Measurements from ENCODE around the gene MYCN. TPM values are rescaled to one million over a fixed set of nuclear protein-coding genes. Genes with fewer than 3 reads are reported as not detected.
"Not testable (repeated sequence)": the region's sequence is repeated elsewhere in the genome, so short reads cannot be mapped to it uniquely, and the experiment has no call there.

The MYCN gene
- total and polyA plus RNA-seq, 5 donors from 2014 or later, result 0.08 to 2.2 (median 0.09) TPM; not detected in 2

- H3K9me3 ChIP-seq (ENCODE audit: control insufficient read depth in 2 of 2, low read length in 2 of 2); H3K27ac Mint-ChIP-seq; H3K27me3 ChIP-seq (ENCODE audit: control insufficient read depth, insufficient read depth, low read length); H3K36me3 Mint-ChIP-seq; ATAC-seq (ENCODE audit: low read depth in 2 of 2); H3K4me1 ChIP-seq (ENCODE audit: control insufficient read depth, insufficient read depth, low read length, poor library complexity, severe bottlenecking); H3K4me3 ChIP-seq (ENCODE audit: low read depth, low read length); H3K9me3 Mint-ChIP-seq; H3K4me1 Mint-ChIP-seq; DNase-seq; H3K27me3 Mint-ChIP-seq; H3K27ac ChIP-seq (ENCODE audit: insufficient read depth, low read length, poor library complexity, severe bottlenecking); H3K4me3 Mint-ChIP-seq; H3K36me3 ChIP-seq (ENCODE audit: control insufficient read depth, insufficient read depth, low read length): not testable (repeated sequence)
These were observed 29.1 kb upstream of the MYCN start for GRCh38 chr2:15911270-15911669.

- Histone ChIP-seq H3K36me3 (ENCODE audit: control insufficient read depth, insufficient read depth, low read length) (no peaks in the 10 kb centered on the region), H3K4me1 (ENCODE audit: control insufficient read depth, insufficient read depth, low read length, poor library complexity, severe bottlenecking) (no peaks in the 10 kb centered on the region), H3K27me3 (ENCODE audit: control insufficient read depth, insufficient read depth, low read length) (no peaks in the 10 kb centered on the region), H3K27ac (ENCODE audit: insufficient read depth, low read length, poor library complexity, severe bottlenecking) (no peak overlapping the region), H3K9me3 (ENCODE audit: control insufficient read depth in 2 of 2, low read length in 2 of 2) (no peaks in the 10 kb centered on the region), H3K4me3 (ENCODE audit: low read depth, low read length) (no peak overlapping the region)
- H3K27me3 Mint-ChIP-seq, result no peaks in the 10 kb centered on the region
- H3K36me3 Mint-ChIP-seq, result no peaks in the 10 kb centered on the region
- H3K4me1 Mint-ChIP-seq, result peaks cover 0 to 2% (median 0%) of the 10 kb centered on the region in 4 donors
- H3K27ac Mint-ChIP-seq, result no peak overlapping the region
- ATAC-seq (ENCODE audit: low read depth in 2 of 2) (no peak), DNase-seq (no peak)
- no peak overlapping the region for H3K4me3 Mint-ChIP-seq
- no peaks in the 10 kb centered on the region for H3K9me3 Mint-ChIP-seq
These were observed 28.7 kb upstream of the MYCN start for GRCh38 chr2:15911686-15912085.

- DNase-seq (no peak), ATAC-seq (ENCODE audit: low read depth in 2 of 2) (no peak)
- H3K27ac Mint-ChIP-seq, result no peak overlapping the region
- no peak overlapping the region for H3K4me3 Mint-ChIP-seq
- Histone ChIP-seq H3K9me3 (ENCODE audit: control insufficient read depth in 2 of 2, low read length in 2 of 2) (no peaks in the 10 kb centered on the region), H3K4me1 (ENCODE audit: control insufficient read depth, insufficient read depth, low read length, poor library complexity, severe bottlenecking) (no peaks in the 10 kb centered on the region), H3K4me3 (ENCODE audit: low read depth, low read length) (no peak overlapping the region), H3K27me3 (ENCODE audit: control insufficient read depth, insufficient read depth, low read length) (no peaks in the 10 kb centered on the region), H3K36me3 (ENCODE audit: control insufficient read depth, insufficient read depth, low read length) (no peaks in the 10 kb centered on the region), H3K27ac (ENCODE audit: insufficient read depth, low read length, poor library complexity, severe bottlenecking) (no peak overlapping the region)
- H3K4me1 Mint-ChIP-seq, result peaks cover 0 to 2% (median 0%) of the 10 kb centered on the region in 4 donors
- no peaks in the 10 kb centered on the region for H3K27me3 Mint-ChIP-seq
- no peaks in the 10 kb centered on the region for H3K36me3 Mint-ChIP-seq
- H3K9me3 Mint-ChIP-seq, result no peaks in the 10 kb centered on the region
These were observed 28.1 kb upstream of the MYCN start for GRCh38 chr2:15912203-15912602.

- H3K4me3 Mint-ChIP-seq, result no peak overlapping the region
- Histone ChIP-seq H3K4me3 (ENCODE audit: low read depth, low read length) (no peak overlapping the region), H3K36me3 (ENCODE audit: control insufficient read depth, insufficient read depth, low read length) (no peaks in the 10 kb centered on the region), H3K9me3 (ENCODE audit: control insufficient read depth in 2 of 2, low read length in 2 of 2) (no peaks in the 10 kb centered on the region), H3K27ac (ENCODE audit: insufficient read depth, low read length, poor library complexity, severe bottlenecking) (no peak overlapping the region), H3K27me3 (ENCODE audit: control insufficient read depth, insufficient read depth, low read length) (no peaks in the 10 kb centered on the region), H3K4me1 (ENCODE audit: control insufficient read depth, insufficient read depth, low read length, poor library complexity, severe bottlenecking) (no peaks in the 10 kb centered on the region)
- H3K9me3 Mint-ChIP-seq, result peaks cover 0 to 1% (median 0%) of the 10 kb centered on the region in 7 donors
- H3K27me3 Mint-ChIP-seq, result no peaks in the 10 kb centered on the region
- DNase-seq (no peak), ATAC-seq (ENCODE audit: low read depth in 2 of 2) (no peak)
- H3K4me1 Mint-ChIP-seq, result no peaks in the 10 kb centered on the region
- no peak overlapping the region for H3K27ac Mint-ChIP-seq
- H3K36me3 Mint-ChIP-seq, result no peaks in the 10 kb centered on the region
These were observed 27.2 kb upstream of the MYCN start for GRCh38 chr2:15913146-15913545.

GRCh38 chr2:15914596-15915385, 25.6 kb upstream of the MYCN start:
- Histone ChIP-seq H3K4me1 (ENCODE audit: control insufficient read depth, insufficient read depth, low read length, poor library complexity, severe bottlenecking) (no peaks in the 10 kb centered on the region), H3K9me3 (ENCODE audit: control insufficient read depth in 2 of 2, low read length in 2 of 2) (no peaks in the 10 kb centered on the region), H3K27me3 (ENCODE audit: control insufficient read depth, insufficient read depth, low read length) (no peaks in the 10 kb centered on the region), H3K27ac (ENCODE audit: insufficient read depth, low read length, poor library complexity, severe bottlenecking) (no peak overlapping the region), H3K36me3 (ENCODE audit: control insufficient read depth, insufficient read depth, low read length) (no peaks in the 10 kb centered on the region), H3K4me3 (ENCODE audit: low read depth, low read length) (no peak overlapping the region)
- H3K4me1 Mint-ChIP-seq, result no peaks in the 10 kb centered on the region
- H3K4me3 Mint-ChIP-seq, result no peak overlapping the region
- peaks cover 0 to 3% (median 0%) of the 10 kb centered on the region in 7 donors for H3K9me3 Mint-ChIP-seq
- DNase-seq, result no peak
- H3K27ac Mint-ChIP-seq, result no peak overlapping the region
- ATAC-seq (ENCODE audit: low read depth in 2 of 2), result no peak
- H3K36me3 Mint-ChIP-seq, result no peaks in the 10 kb centered on the region
- H3K27me3 Mint-ChIP-seq, result no peaks in the 10 kb centered on the region

GRCh38 chr2:15915546-15915945, 24.8 kb upstream of the MYCN start:
- DNase-seq; H3K4me1 Mint-ChIP-seq; H3K9me3 ChIP-seq (ENCODE audit: control insufficient read depth in 2 of 2, low read length in 2 of 2); H3K36me3 Mint-ChIP-seq; ATAC-seq (ENCODE audit: low read depth in 2 of 2); H3K27ac ChIP-seq (ENCODE audit: insufficient read depth, low read length, poor library complexity, severe bottlenecking); H3K36me3 ChIP-seq (ENCODE audit: control insufficient read depth, insufficient read depth, low read length); H3K4me1 ChIP-seq (ENCODE audit: control insufficient read depth, insufficient read depth, low read length, poor library complexity, severe bottlenecking); H3K4me3 Mint-ChIP-seq; H3K9me3 Mint-ChIP-seq; H3K27me3 ChIP-seq (ENCODE audit: control insufficient read depth, insufficient read depth, low read length); H3K4me3 ChIP-seq (ENCODE audit: low read depth, low read length); H3K27ac Mint-ChIP-seq; H3K27me3 Mint-ChIP-seq: not testable (repeated sequence)

GRCh38 chr2:15916336-15916735, 24.0 kb upstream of the MYCN start:
- H3K9me3 Mint-ChIP-seq, result peaks cover 0 to 3% (median 0%) of the 10 kb centered on the region in 7 donors
- no peaks in the 10 kb centered on the region for H3K27me3 ChIP-seq (ENCODE audit: control insufficient read depth, insufficient read depth, low read length)
- no peaks in the 10 kb centered on the region for H3K36me3 ChIP-seq (ENCODE audit: control insufficient read depth, insufficient read depth, low read length)
- no peaks in the 10 kb centered on the region for H3K9me3 ChIP-seq (ENCODE audit: control insufficient read depth in 2 of 2, low read length in 2 of 2)
- H3K4me1 Mint-ChIP-seq, result no peaks in the 10 kb centered on the region
- no peak overlapping the region for H3K27ac Mint-ChIP-seq
- no peak overlapping the region for H3K4me3 ChIP-seq (ENCODE audit: low read depth, low read length)
- DNase-seq (no peak), ATAC-seq (ENCODE audit: low read depth in 2 of 2) (no peak)
- H3K27me3 Mint-ChIP-seq, result no peaks in the 10 kb centered on the region
- no peak overlapping the region for H3K4me3 Mint-ChIP-seq
- no peak overlapping the region for H3K27ac ChIP-seq (ENCODE audit: insufficient read depth, low read length, poor library complexity, severe bottlenecking)
- no peaks in the 10 kb centered on the region for H3K36me3 Mint-ChIP-seq
- no peaks in the 10 kb centered on the region for H3K4me1 ChIP-seq (ENCODE audit: control insufficient read depth, insufficient read depth, low read length, poor library complexity, severe bottlenecking)

- H3K36me3 ChIP-seq (ENCODE audit: control insufficient read depth, insufficient read depth, low read length), result no peaks in the 10 kb centered on the region
- Mint-ChIP-seq H3K9me3 (peaks cover 0 to 3% (median 0%) of the 10 kb centered on the region in 7 donors), H3K27ac (no peak overlapping the region), H3K27me3 (no peaks in the 10 kb centered on the region), H3K36me3 (no peaks in the 10 kb centered on the region), H3K4me3 (no peak overlapping the region), H3K4me1 (no peaks in the 10 kb centered on the region)
- no peak overlapping the region for H3K4me3 ChIP-seq (ENCODE audit: low read depth, low read length)
- H3K27me3 ChIP-seq (ENCODE audit: control insufficient read depth, insufficient read depth, low read length), result no peaks in the 10 kb centered on the region
- H3K27ac ChIP-seq (ENCODE audit: insufficient read depth, low read length, poor library complexity, severe bottlenecking), result no peak overlapping the region
- no peak for DNase-seq
- H3K9me3 ChIP-seq (ENCODE audit: control insufficient read depth in 2 of 2, low read length in 2 of 2), result no peaks in the 10 kb centered on the region
- no peak for ATAC-seq (ENCODE audit: low read depth in 2 of 2)
- no peaks in the 10 kb centered on the region for H3K4me1 ChIP-seq (ENCODE audit: control insufficient read depth, insufficient read depth, low read length, poor library complexity, severe bottlenecking)
These were observed 21.5 kb upstream of the MYCN start for GRCh38 chr2:15918761-15919356.
